ENCODE results near the gene ANO7. TPM values are rescaled to one million over a fixed set of nuclear protein-coding genes. Genes with fewer than 3 reads are reported as not detected.

ANO7 gene
- total RNA-seq, 4 donors from 2014 or later, result 1.1 to 1.4 (median 1.2) TPM

- H3K4me3 ChIP-seq, result no peak overlapping the region
- H3K4me1 ChIP-seq, result no peaks in the 10 kb centered on the region
- no peak overlapping the region for H3K27ac ChIP-seq
- no peaks in the 10 kb centered on the region for H3K9me3 ChIP-seq
- peaks cover 33% of the 10 kb centered on the region for H3K36me3 ChIP-seq
- TF ChIP-seq POLR2AphosphoS5 (IDR thresholded peaks at IDR 0.05) (no peak), POLR2A (IDR thresholded peaks at IDR 0.05) (no peak), EP300 (IDR thresholded peaks at IDR 0.05) (no peak), CTCF (IDR thresholded peaks at IDR 0.05) (no peak)
- no peak for DNase-seq (ENCODE audit: low spot score in 2 of 2)
- peaks cover 4% of the 10 kb centered on the region for H3K27me3 ChIP-seq
- 85% methylated on average over 2 of the region's 3 CpGs for WGBS
Measured at GRCh38 chr2:241182126-241182525, 6.4 kb upstream of the ANO7 start.

- Histone ChIP-seq H3K4me3 (no peak overlapping the region), H3K9me3 (no peaks in the 10 kb centered on the region)
- WGBS, result 96% methylated on average over 27 of the region's 28 CpGs
Measured at GRCh38 chr2:241182531-241183133, 5.8 kb upstream of the ANO7 start.

DNA sequence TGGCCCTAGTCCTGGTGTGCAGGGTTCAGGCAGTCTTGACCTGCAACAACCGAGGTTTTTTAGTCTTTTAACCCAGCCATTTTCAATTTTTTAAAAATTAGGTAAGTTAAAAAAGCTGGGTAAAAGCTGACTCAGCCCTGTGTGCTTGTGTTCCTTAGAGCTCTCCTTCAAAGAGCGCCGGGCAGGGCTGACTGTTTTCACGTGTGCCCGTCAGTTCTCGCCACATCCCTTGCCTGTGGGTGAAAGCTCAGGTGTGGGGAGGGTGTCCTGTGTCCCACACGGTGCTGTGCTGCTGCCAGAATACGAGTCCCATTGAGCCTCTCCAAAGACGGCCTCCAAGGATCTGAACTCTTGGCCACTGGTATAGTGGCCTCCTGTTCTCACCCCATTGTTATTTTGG is 5.3 kb upstream of the ANO7 start:
- H3K36me3 ChIP-seq, result peaks cover 26% of the 10 kb centered on the region
- TF ChIP-seq CTCF (IDR thresholded peaks at IDR 0.05) (no peak), POLR2A (IDR thresholded peaks at IDR 0.05) (no peak), POLR2AphosphoS5 (IDR thresholded peaks at IDR 0.05) (no peak), EP300 (IDR thresholded peaks at IDR 0.05) (no peak)
- no peaks in the 10 kb centered on the region for H3K4me1 ChIP-seq
- H3K9me3 ChIP-seq, result no peaks in the 10 kb centered on the region
- no peak overlapping the region for H3K27ac ChIP-seq
- no peak for DNase-seq (ENCODE audit: low spot score in 2 of 2)
- no peak overlapping the region for H3K4me3 ChIP-seq
- WGBS, result 86% methylated on average over 9 of the region's 9 CpGs
- peaks cover 15% of the 10 kb centered on the region for H3K27me3 ChIP-seq

More at GRCh38 chr2:241182531-241183133, 5.8 kb upstream of the ANO7 start:
- H3K4me1 ChIP-seq, result no peaks in the 10 kb centered on the region
- H3K27me3 ChIP-seq, result peaks cover 9% of the 10 kb centered on the region
- DNase-seq (ENCODE audit: low spot score in 2 of 2), result no peak
- TF ChIP-seq POLR2AphosphoS5 (IDR thresholded peaks at IDR 0.05) (no peak), EP300 (IDR thresholded peaks at IDR 0.05) (no peak), CTCF (IDR thresholded peaks at IDR 0.05) (no peak), POLR2A (IDR thresholded peaks at IDR 0.05) (no peak)
- peaks cover 30% of the 10 kb centered on the region for H3K36me3 ChIP-seq
- no peak overlapping the region for H3K27ac ChIP-seq

GRCh38 chr2:241184901-241185300 is 3.6 kb upstream of the ANO7 start:
- Histone ChIP-seq H3K4me3 (no peak overlapping the region), H3K27ac (no peak overlapping the region), H3K36me3 (peaks cover 22% of the 10 kb centered on the region), H3K4me1 (no peaks in the 10 kb centered on the region), H3K27me3 (peaks cover 17% of the 10 kb centered on the region), H3K9me3 (no peaks in the 10 kb centered on the region)
- TF ChIP-seq POLR2A (IDR thresholded peaks at IDR 0.05), result no peak
- no peak for TF ChIP-seq POLR2AphosphoS5 (IDR thresholded peaks at IDR 0.05)
- TF ChIP-seq EP300 (IDR thresholded peaks at IDR 0.05), result no peak
- TF ChIP-seq CTCF (IDR thresholded peaks at IDR 0.05), result no peak
- no peak for DNase-seq (ENCODE audit: low spot score in 2 of 2)
- 74% methylated on average over 9 of the region's 9 CpGs for WGBS

DNA sequence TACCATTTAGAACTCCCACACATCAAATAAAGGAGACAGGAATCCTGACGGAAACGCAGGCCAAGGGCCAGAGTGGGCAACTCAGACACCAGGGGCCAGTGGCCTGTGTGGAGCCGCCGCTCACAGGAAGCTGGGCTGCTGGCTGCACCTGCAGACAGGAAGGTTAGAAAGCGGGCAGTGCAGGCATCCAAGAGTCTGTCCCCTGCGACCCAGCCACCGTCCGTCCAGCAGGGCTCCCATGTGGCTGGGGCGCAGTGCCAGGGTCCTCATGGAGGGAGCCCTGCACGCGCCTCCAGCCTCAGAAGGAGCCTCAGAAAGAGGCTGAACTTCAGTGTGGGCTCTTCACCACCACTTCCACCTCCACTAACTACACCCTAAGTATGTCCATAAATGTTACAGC is 2.5 kb upstream of the ANO7 start:
- Histone ChIP-seq H3K27ac (no peak overlapping the region), H3K9me3 (no peaks in the 10 kb centered on the region), H3K4me3 (no peak overlapping the region), H3K27me3 (peaks cover 17% of the 10 kb centered on the region), H3K36me3 (peaks cover 15% of the 10 kb centered on the region), H3K4me1 (no peaks in the 10 kb centered on the region)
- TF ChIP-seq POLR2AphosphoS5 (IDR thresholded peaks at IDR 0.05), result no peak
- TF ChIP-seq POLR2A (IDR thresholded peaks at IDR 0.05), result no peak
- TF ChIP-seq CTCF (IDR thresholded peaks at IDR 0.05), result no peak
- no peak for TF ChIP-seq EP300 (IDR thresholded peaks at IDR 0.05)
- no peak for DNase-seq (ENCODE audit: low spot score in 2 of 2)
- WGBS, result 74% methylated on average over 6 of the region's 11 CpGs

All from suprapubic skin (tissue), 4 donors.